WTC11 (cell line): ENCODE results near the gene AKAP6. TPM values are rescaled to one million over a fixed set of nuclear protein-coding genes. Genes with fewer than 3 reads are reported as not detected.

Experiments
- ATAC-seq: fragments of 200-7000 bp; cut with Tn5 transposase; 2 replicates; pipeline ENCODE4 v1.10.0; 2021; ENCODE audit warnings: mild to moderate bottlenecking, moderate library complexity
- CTCF ChIA-PET: fragments of 300-600 bp; sonication (Branson Sonifier 250); formaldehyde crosslinking; loops from one replicate; lab custom pipeline; 2021; ENCODE audit warnings: antibody characterized with exemption; lab: Charles Lee
- POLR2A ChIA-PET: fragments of 350-600 bp; sonication (Branson Sonifier 250); formaldehyde crosslinking; loops from one replicate; lab custom pipeline; 2021; ENCODE audit warnings: antibody characterized with exemption; lab: Charles Lee
- DNase-seq: peaks from one replicate; pipeline ENCODE4 v3.0.0; 2021; ENCODE audit warnings: low spot score
- H3K27ac Mint-ChIP-seq: 2 replicates; pipeline ENCODE4 v1.8.0; 2021; ENCODE audit warnings: mixed read lengths
- H3K27me3 Mint-ChIP-seq: 2 replicates; pipeline ENCODE4 v1.8.0; 2021; ENCODE audit warnings: low read depth, mild to moderate bottlenecking, moderate library complexity, mixed read lengths
- H3K36me3 Mint-ChIP-seq: 2 replicates; pipeline ENCODE4 v1.8.0; 2021; ENCODE audit warnings: mixed read lengths
- H3K4me1 Mint-ChIP-seq: 2 replicates; pipeline ENCODE4 v1.8.0; 2022; ENCODE audit warnings: mixed read lengths
- H3K4me3 Mint-ChIP-seq: 2 replicates; pipeline ENCODE4 v1.8.0; 2021; ENCODE audit warnings: mild to moderate bottlenecking, moderate library complexity, mixed read lengths
- H3K9me3 Mint-ChIP-seq: 2 replicates; pipeline ENCODE4 v1.8.0; 2021; ENCODE audit warnings: mixed read lengths
- CREB1 ChIP-seq: sonication (generic); formaldehyde crosslinking; IDR thresholded peaks from 2 replicates; pipeline ENCODE4 v1.8.0; 2023; ENCODE audit warnings: mild to moderate bottlenecking, missing genetic modification reagents
- FOXJ3 ChIP-seq: sonication (generic); formaldehyde crosslinking; IDR thresholded peaks from 2 replicates; pipeline ENCODE4 v1.9.0; 2021; ENCODE audit warnings: missing genetic modification reagents, mild to moderate bottlenecking, borderline replicate concordance
- FOXK1 ChIP-seq: sonication (generic); formaldehyde crosslinking; IDR thresholded peaks from 2 replicates; pipeline ENCODE4 v1.8.0; 2022; ENCODE audit warnings: mild to moderate bottlenecking, moderate library complexity, missing genetic modification reagents
- HMGA2 ChIP-seq: fragments of 250-450 bp; sonication (Bioruptor Pico); IDR thresholded peaks from 2 replicates; pipeline ENCODE4 v1.4.0; 2021; ENCODE audit warnings: mild to moderate bottlenecking, moderate library complexity
- KAT7 ChIP-seq: sonication (generic); formaldehyde crosslinking; IDR thresholded peaks from 2 replicates; pipeline ENCODE4 v1.8.1; 2023; ENCODE audit warnings: missing genetic modification reagents, mild to moderate bottlenecking, borderline replicate concordance
- NFYB ChIP-seq: sonication (generic); formaldehyde crosslinking; conservative IDR thresholded peaks from 2 replicates; pipeline ENCODE4 v1.8.0; 2022; ENCODE audit warnings: low read depth, missing genetic modification reagents
- NR1H2 ChIP-seq: sonication (generic); formaldehyde crosslinking; IDR thresholded peaks from 2 replicates; pipeline ENCODE4 v1.9.0; 2021; ENCODE audit warnings: mild to moderate bottlenecking, moderate library complexity, missing genetic modification reagents
- NR2C2 ChIP-seq: sonication (generic); formaldehyde crosslinking; IDR thresholded peaks from 2 replicates; pipeline ENCODE4 v1.8.0; 2022; ENCODE audit warnings: mild to moderate bottlenecking, missing genetic modification reagents
- OVOL2 ChIP-seq: fragments of 250-450 bp; sonication (Bioruptor Pico); IDR thresholded peaks from 2 replicates; pipeline ENCODE4 v1.9.0; 2021; ENCODE audit warnings: mild to moderate bottlenecking, borderline replicate concordance
- RORB ChIP-seq: fragments of 250-450 bp; sonication (Bioruptor Pico); IDR thresholded peaks from 2 replicates; pipeline ENCODE4 v1.9.0; 2021; ENCODE audit warnings: mild to moderate bottlenecking
- SMAD3 ChIP-seq: sonication (generic); formaldehyde crosslinking; IDR thresholded peaks from 2 replicates; pipeline ENCODE4 v1.8.0; 2022; ENCODE audit warnings: missing genetic modification reagents, mild to moderate bottlenecking, borderline replicate concordance
- SOX15 ChIP-seq: fragments of 250-450 bp; sonication (Bioruptor Pico); IDR thresholded peaks from 2 replicates; pipeline ENCODE4 v1.9.0; 2021; ENCODE audit warnings: mild to moderate bottlenecking
- SP1 ChIP-seq: sonication (generic); formaldehyde crosslinking; conservative IDR thresholded peaks from 2 replicates; pipeline ENCODE4 v1.8.1; 2022; ENCODE audit warnings: missing genetic modification reagents
- TCF7 ChIP-seq: sonication (generic); formaldehyde crosslinking; IDR thresholded peaks from 2 replicates; pipeline ENCODE4 v1.8.0; 2022; ENCODE audit warnings: mild to moderate bottlenecking, low read depth, missing genetic modification reagents, moderate library complexity
- TEAD1 ChIP-seq: sonication (generic); formaldehyde crosslinking; IDR thresholded peaks from 2 replicates; pipeline ENCODE4 v1.8.0; 2022; ENCODE audit warnings: mild to moderate bottlenecking, missing genetic modification reagents
- TEAD4 ChIP-seq: sonication (generic); formaldehyde crosslinking; IDR thresholded peaks from 2 replicates; pipeline ENCODE4 v1.8.0; 2022; ENCODE audit warnings: mild to moderate bottlenecking, missing genetic modification reagents
- ZNF138 ChIP-seq: sonication (generic); formaldehyde crosslinking; conservative IDR thresholded peaks from 2 replicates; pipeline ENCODE4 v1.8.1; 2022; ENCODE audit warnings: mild to moderate bottlenecking, moderate library complexity, missing genetic modification reagents
- ZNF317 ChIP-seq: sonication (generic); formaldehyde crosslinking; IDR thresholded peaks from 2 replicates; pipeline ENCODE4 v1.8.1; 2023; ENCODE audit warnings: low read depth, mild to moderate bottlenecking, moderate library complexity, missing genetic modification reagents, borderline replicate concordance
- ZNF396 ChIP-seq: fragments of 250-450 bp; sonication (Bioruptor Pico); IDR thresholded peaks from 2 replicates; pipeline ENCODE4 v1.8.0; 2021; ENCODE audit warnings: mild to moderate bottlenecking, moderate library complexity, borderline replicate concordance
- total RNA-seq: library from RNA; stranded (reverse); gene quantifications from 3 replicates; pipeline ENCODE4 v1.2.3, GENCODE V29; 2021
- TF ChIP-seq, protein P1 (sequence below): sonication (generic); formaldehyde crosslinking; IDR thresholded peaks from 2 replicates; pipeline ENCODE4 v1.8.1; 2022; ENCODE audit warnings: low read depth, mild to moderate bottlenecking, moderate library complexity, missing genetic modification reagents, borderline replicate concordance
- TF ChIP-seq, protein P2 (sequence below): sonication (generic); formaldehyde crosslinking; IDR thresholded peaks from 2 replicates; pipeline ENCODE4 v1.8.0; 2022; ENCODE audit warnings: mild to moderate bottlenecking, missing genetic modification reagents
- TF ChIP-seq, protein P3 (sequence below): sonication (generic); formaldehyde crosslinking; IDR thresholded peaks from 2 replicates; pipeline ENCODE4 v1.8.1; 2023; ENCODE audit warnings: mild to moderate bottlenecking, missing genetic modification reagents, moderate library complexity
- TF ChIP-seq, protein P4 (sequence below): fragments of 250-450 bp; sonication (Bioruptor Pico); IDR thresholded peaks from 2 replicates; pipeline ENCODE4 v1.9.0; 2021; ENCODE audit warnings: mild to moderate bottlenecking
- TF ChIP-seq, protein P5 (sequence below): sonication (generic); formaldehyde crosslinking; conservative IDR thresholded peaks from 2 replicates; pipeline ENCODE4 v1.8.1; 2022; ENCODE audit warnings: mild to moderate bottlenecking, missing genetic modification reagents
- TF ChIP-seq, protein P6 (sequence below): sonication (generic); formaldehyde crosslinking; IDR thresholded peaks from 2 replicates; pipeline ENCODE4 v1.8.1; 2023; ENCODE audit warnings: mild to moderate bottlenecking, missing genetic modification reagents
- TF ChIP-seq, protein P7 (sequence below): fragments of 250-450 bp; sonication (Bioruptor Pico); IDR thresholded peaks from 2 replicates; pipeline ENCODE4 v1.9.0; 2021; ENCODE audit warnings: mild to moderate bottlenecking, borderline replicate concordance

AKAP6 gene
- total RNA-seq, 1 experiment from 2014 or later, result 0.63 TPM

DNA sequence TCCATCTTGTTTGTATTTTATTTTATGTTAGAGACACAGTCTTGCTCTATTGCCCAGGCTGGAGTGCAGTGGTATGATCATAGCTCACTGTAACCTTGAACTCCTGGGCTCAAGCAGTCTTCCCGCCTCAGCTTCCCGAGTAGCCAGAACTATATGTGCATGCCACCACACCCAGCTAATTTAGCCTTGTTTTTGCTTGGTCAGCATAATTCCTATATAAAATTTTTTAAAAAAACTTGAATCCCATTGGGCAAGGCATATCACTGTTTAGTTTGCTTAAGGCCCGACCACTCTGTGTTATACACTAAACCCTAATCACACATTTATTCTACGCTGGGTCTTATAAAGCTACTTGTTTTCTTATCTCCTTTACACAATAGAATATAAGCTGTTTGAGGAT is 266.4 kb downstream of the AKAP6 start (continued):
- TF ChIP-seq, protein P1, sequence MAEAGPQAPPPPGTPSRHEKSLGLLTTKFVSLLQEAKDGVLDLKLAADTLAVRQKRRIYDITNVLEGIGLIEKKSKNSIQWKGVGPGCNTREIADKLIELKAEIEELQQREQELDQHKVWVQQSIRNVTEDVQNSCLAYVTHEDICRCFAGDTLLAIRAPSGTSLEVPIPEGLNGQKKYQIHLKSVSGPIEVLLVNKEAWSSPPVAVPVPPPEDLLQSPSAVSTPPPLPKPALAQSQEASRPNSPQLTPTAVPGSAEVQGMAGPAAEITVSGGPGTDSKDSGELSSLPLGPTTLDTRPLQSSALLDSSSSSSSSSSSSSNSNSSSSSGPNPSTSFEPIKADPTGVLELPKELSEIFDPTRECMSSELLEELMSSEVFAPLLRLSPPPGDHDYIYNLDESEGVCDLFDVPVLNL (CRISPR knock-in tag), result no peak
- TF ChIP-seq, all 79 proteins: peak for 0

DNA sequence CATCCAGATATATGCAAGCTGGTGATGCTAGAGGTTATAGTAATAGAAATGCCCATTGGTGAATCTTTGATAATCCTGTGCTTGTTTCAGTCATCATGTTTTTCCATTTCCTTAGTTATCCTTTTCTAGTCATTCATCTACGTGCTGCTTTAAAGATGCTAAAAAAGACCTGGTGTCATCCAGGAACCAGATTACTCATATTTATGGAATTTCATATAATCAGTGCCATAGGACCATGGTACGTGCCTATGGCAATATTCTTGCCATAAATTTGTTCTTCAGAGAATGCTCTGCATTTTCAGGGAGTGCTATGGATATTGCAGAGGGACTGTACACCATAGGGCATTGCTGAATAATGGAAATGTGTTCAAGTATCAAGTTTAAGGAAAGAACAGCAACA is 267.3 kb downstream of the AKAP6 start:
- TF ChIP-seq, protein P2, sequence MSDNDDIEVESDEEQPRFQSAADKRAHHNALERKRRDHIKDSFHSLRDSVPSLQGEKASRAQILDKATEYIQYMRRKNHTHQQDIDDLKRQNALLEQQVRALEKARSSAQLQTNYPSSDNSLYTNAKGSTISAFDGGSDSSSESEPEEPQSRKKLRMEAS (CRISPR knock-in tag), result no peak
- TF ChIP-seq OVOL2 (CRISPR knock-in tag), result no peak
- TF ChIP-seq HMGA2 (CRISPR knock-in tag), result no peak
- TF ChIP-seq SOX15 (CRISPR knock-in tag), result no peak
- TF ChIP-seq NFYB (CRISPR knock-in tag), result no peak
- TF ChIP-seq, protein P3, sequence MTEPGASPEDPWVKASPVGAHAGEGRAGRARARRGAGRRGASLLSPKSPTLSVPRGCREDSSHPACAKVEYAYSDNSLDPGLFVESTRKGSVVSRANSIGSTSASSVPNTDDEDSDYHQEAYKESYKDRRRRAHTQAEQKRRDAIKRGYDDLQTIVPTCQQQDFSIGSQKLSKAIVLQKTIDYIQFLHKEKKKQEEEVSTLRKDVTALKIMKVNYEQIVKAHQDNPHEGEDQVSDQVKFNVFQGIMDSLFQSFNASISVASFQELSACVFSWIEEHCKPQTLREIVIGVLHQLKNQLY, result no peak
- TF ChIP-seq, protein P4, sequence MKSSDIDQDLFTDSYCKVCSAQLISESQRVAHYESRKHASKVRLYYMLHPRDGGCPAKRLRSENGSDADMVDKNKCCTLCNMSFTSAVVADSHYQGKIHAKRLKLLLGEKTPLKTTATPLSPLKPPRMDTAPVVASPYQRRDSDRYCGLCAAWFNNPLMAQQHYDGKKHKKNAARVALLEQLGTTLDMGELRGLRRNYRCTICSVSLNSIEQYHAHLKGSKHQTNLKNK (CRISPR knock-in tag), result no peak
- TF ChIP-seq, protein P5, sequence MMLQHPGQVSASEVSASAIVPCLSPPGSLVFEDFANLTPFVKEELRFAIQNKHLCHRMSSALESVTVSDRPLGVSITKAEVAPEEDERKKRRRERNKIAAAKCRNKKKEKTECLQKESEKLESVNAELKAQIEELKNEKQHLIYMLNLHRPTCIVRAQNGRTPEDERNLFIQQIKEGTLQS (CRISPR knock-in tag), result no peak
- TF ChIP-seq NR2C2 (CRISPR knock-in tag), result no peak
- TF ChIP-seq, protein P6, sequence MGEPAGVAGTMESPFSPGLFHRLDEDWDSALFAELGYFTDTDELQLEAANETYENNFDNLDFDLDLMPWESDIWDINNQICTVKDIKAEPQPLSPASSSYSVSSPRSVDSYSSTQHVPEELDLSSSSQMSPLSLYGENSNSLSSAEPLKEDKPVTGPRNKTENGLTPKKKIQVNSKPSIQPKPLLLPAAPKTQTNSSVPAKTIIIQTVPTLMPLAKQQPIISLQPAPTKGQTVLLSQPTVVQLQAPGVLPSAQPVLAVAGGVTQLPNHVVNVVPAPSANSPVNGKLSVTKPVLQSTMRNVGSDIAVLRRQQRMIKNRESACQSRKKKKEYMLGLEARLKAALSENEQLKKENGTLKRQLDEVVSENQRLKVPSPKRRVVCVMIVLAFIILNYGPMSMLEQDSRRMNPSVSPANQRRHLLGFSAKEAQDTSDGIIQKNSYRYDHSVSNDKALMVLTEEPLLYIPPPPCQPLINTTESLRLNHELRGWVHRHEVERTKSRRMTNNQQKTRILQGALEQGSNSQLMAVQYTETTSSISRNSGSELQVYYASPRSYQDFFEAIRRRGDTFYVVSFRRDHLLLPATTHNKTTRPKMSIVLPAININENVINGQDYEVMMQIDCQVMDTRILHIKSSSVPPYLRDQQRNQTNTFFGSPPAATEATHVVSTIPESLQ (CRISPR knock-in tag), result no peak
- no peak for TF ChIP-seq SMAD3 (CRISPR knock-in tag)
- TF ChIP-seq TEAD4, result no peak
- no peak for TF ChIP-seq FOXJ3 (CRISPR knock-in tag)
- TF ChIP-seq ZNF317 (CRISPR knock-in tag), result no peak
- TF ChIP-seq RORB (CRISPR knock-in tag), result no peak
- no peak for TF ChIP-seq ZNF396
- Mint-ChIP-seq H3K4me1 (no peaks in the 10 kb centered on the region), H3K9me3 (no peaks in the 10 kb centered on the region), H3K27ac (no peak overlapping the region), H3K4me3 (no peak overlapping the region), H3K36me3 (no peaks in the 10 kb centered on the region), H3K27me3 (no peaks in the 10 kb centered on the region)
- CTCF ChIA-PET, result no interaction called here
- ATAC-seq, result no peak
- no peak for DNase-seq
- POLR2A ChIA-PET, result no interaction called here

DNA sequence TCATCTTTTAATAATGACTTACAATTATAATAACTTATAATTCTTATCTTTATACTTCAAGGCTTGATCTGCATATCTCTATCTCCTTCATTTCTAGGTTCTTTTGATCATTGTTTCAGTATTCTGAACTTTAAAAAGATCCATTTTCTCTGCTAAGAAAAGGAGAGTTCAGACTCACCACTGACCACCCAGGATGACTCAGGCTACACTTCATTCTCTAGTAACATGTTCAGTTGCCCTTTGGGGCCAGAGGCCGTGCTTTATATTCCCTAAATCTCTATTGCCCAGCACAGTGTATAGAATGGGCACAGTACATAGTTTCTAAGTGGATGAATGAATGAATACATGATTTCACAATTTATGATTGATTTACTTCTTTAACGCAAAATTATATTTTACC is 268.7 kb downstream of the AKAP6 start:
- Mint-ChIP-seq H3K27me3 (no peaks in the 10 kb centered on the region), H3K36me3 (no peaks in the 10 kb centered on the region), H3K4me3 (no peak overlapping the region), H3K9me3 (no peaks in the 10 kb centered on the region), H3K27ac (no peak overlapping the region), H3K4me1 (no peaks in the 10 kb centered on the region)
- POLR2A ChIA-PET, result no interaction called here
- no peak for TF ChIP-seq SOX15 (CRISPR knock-in tag)
- TF ChIP-seq SP1, result no peak
- no peak for TF ChIP-seq SMAD3 (CRISPR knock-in tag)
- TF ChIP-seq FOXK1 (CRISPR knock-in tag), result no peak
- no peak for TF ChIP-seq ZNF138 (CRISPR knock-in tag)
- no peak for TF ChIP-seq CREB1 (CRISPR knock-in tag)
- TF ChIP-seq TEAD1, result no peak
- TF ChIP-seq, protein P7, sequence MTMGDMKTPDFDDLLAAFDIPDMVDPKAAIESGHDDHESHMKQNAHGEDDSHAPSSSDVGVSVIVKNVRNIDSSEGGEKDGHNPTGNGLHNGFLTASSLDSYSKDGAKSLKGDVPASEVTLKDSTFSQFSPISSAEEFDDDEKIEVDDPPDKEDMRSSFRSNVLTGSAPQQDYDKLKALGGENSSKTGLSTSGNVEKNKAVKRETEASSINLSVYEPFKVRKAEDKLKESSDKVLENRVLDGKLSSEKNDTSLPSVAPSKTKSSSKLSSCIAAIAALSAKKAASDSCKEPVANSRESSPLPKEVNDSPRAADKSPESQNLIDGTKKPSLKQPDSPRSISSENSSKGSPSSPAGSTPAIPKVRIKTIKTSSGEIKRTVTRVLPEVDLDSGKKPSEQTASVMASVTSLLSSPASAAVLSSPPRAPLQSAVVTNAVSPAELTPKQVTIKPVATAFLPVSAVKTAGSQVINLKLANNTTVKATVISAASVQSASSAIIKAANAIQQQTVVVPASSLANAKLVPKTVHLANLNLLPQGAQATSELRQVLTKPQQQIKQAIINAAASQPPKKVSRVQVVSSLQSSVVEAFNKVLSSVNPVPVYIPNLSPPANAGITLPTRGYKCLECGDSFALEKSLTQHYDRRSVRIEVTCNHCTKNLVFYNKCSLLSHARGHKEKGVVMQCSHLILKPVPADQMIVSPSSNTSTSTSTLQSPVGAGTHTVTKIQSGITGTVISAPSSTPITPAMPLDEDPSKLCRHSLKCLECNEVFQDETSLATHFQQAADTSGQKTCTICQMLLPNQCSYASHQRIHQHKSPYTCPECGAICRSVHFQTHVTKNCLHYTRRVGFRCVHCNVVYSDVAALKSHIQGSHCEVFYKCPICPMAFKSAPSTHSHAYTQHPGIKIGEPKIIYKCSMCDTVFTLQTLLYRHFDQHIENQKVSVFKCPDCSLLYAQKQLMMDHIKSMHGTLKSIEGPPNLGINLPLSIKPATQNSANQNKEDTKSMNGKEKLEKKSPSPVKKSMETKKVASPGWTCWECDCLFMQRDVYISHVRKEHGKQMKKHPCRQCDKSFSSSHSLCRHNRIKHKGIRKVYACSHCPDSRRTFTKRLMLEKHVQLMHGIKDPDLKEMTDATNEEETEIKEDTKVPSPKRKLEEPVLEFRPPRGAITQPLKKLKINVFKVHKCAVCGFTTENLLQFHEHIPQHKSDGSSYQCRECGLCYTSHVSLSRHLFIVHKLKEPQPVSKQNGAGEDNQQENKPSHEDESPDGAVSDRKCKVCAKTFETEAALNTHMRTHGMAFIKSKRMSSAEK (CRISPR knock-in tag), result no peak
- TF ChIP-seq NR1H2, result no peak
- TF ChIP-seq KAT7 (CRISPR knock-in tag), result no peak
- TF ChIP-seq NFYB (CRISPR knock-in tag), result no peak
- TF ChIP-seq TCF7 (CRISPR knock-in tag), result no peak
- ATAC-seq (no peak), DNase-seq (no peak)
- CTCF ChIA-PET, result no interaction called here
